OCI-LY3 (cell line): ENCODE results near the gene UBXN10.
"Not testable (repeated sequence)": the region's sequence is repeated elsewhere in the genome, so short reads cannot be mapped to it uniquely, and the experiment has no call there.

Experiments used
- H2AFZ ChIP-seq: fragments of 200-600, 300-600 bp; shearing (Covaris generic); 2 replicates; pipeline ENCODE4 v1.6.0; 2014; ENCODE audit warnings: antibody characterized with exemption, low read depth, low read length
- H3K27ac ChIP-seq: fragments of 200-600, 300-600 bp; sonication (generic); 2 replicates; pipeline ENCODE4 v1.5.1; 2014; ENCODE audit warnings: mild to moderate bottlenecking, low read length, moderate library complexity, mixed read lengths
- H3K27me3 ChIP-seq: fragments of 200-600, 300-600 bp; sonication (generic); 2 replicates; pipeline ENCODE4 v1.6.1; 2014; ENCODE audit warnings: low read depth, low read length, mixed read lengths
- H3K36me3 ChIP-seq: fragments of 200-600, 300-600 bp; sonication (generic); replicated peaks from 2 replicates; pipeline ENCODE3; 2014; ENCODE audit warnings: low read depth, low read length, mixed read lengths
- H3K4me1 ChIP-seq: fragments of 300-600, 200-600 bp; sonication (generic); 2 replicates; pipeline ENCODE4 v1.6.1; 2014; ENCODE audit warnings: low read length, mixed read lengths
- H3K4me2 ChIP-seq: fragments of 200-600, 300-600 bp; sonication (generic); 2 replicates; pipeline ENCODE4 v1.6.1; 2014; ENCODE audit warnings: low read length, mixed read lengths
- H3K4me3 ChIP-seq: fragments of 300-600, 200-600 bp; sonication (generic); 2 replicates; pipeline ENCODE4 v1.5.1; 2014; ENCODE audit warnings: antibody characterized with exemption, mild to moderate bottlenecking, low read length, moderate library complexity
- H3K79me2 ChIP-seq: fragments of 300-600, 200-600 bp; shearing (Covaris generic); 2 replicates; pipeline ENCODE4 v1.6.1; 2014; ENCODE audit warnings: mild to moderate bottlenecking, low read length, mixed read lengths
- H3K9ac ChIP-seq: fragments of 300-600, 200-600 bp; shearing (Covaris generic); 2 replicates; pipeline ENCODE4 v1.6.0; 2014; ENCODE audit warnings: mild to moderate bottlenecking, low read length, moderate library complexity
- H3K9me3 ChIP-seq: fragments of 200-600, 300-600 bp; shearing (Covaris generic); 2 replicates; pipeline ENCODE4 v1.6.1; 2014; ENCODE audit warnings: low read length, mixed read lengths; ENCODE audit not compliant: insufficient read depth
- H4K20me1 ChIP-seq: fragments of 200-600, 300-600 bp; sonication (generic); 2 replicates; pipeline ENCODE4 v1.6.1; 2016; ENCODE audit warnings: low read length, mixed read lengths; ENCODE audit not compliant: insufficient read depth
- CTCF ChIP-seq: fragments of 200-600, 300-600 bp; sonication (generic); IDR thresholded peaks from 2 replicates; pipeline ENCODE4 v1.5.1; 2014; ENCODE audit warnings: antibody characterized with exemption, low read length, low read depth
- EZH2phosphoT487 ChIP-seq: fragments of 200-600 bp; shearing (Covaris generic); IDR thresholded peaks from 2 replicates; pipeline ENCODE4 v1.6.1; 2018; ENCODE audit warnings: antibody characterized with exemption, mixed run types, low read depth

Gene UBXN10

GRCh38 chr1:20227704-20228103 lies 41.8 kb downstream of the UBXN10 start:
- peaks cover 3% of the 10 kb centered on the region; the same call in 1 of the 2 replicates for H3K27me3 ChIP-seq
- no peaks in the 10 kb centered on the region for H3K4me1 ChIP-seq
- no peak overlapping the region for H3K9ac ChIP-seq
- H3K79me2 ChIP-seq: no peaks in the 10 kb centered on the region
- H4K20me1 ChIP-seq: no peaks in the 10 kb centered on the region
- H3K36me3 ChIP-seq: no peaks in the 10 kb centered on the region
- no peak overlapping the region for H2AFZ ChIP-seq
- H3K4me2 ChIP-seq: no peak overlapping the region
- no peak overlapping the region for H3K4me3 ChIP-seq
- H3K27ac ChIP-seq: no peak overlapping the region
- TF ChIP-seq EZH2phosphoT487: no peak
- TF ChIP-seq CTCF: no peak
- no peaks in the 10 kb centered on the region for H3K9me3 ChIP-seq

DNA sequence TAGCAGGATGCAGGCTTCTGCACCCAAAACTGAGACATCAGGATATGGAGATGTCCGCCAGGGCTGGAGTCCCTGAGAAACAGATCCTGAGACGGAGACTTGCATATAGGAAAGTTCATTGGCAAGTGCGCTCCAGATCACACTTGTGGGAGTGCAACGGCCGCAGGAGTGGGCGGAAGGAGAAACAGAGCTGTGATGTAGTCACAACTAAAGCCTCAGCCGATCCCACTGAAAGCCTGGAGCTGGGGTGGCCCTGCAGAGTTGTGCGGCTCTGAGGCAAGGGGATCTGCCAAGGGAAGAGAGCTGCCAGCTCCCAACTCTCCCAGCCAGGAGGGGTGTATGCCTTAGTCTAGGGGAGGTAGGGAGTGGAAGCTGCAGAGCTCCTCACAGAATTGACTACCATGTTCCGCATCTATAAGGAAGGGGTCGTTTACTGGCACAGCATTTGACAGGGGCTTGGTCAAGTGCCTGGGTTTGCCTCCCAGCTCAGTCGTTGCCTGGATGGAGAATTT lies 42.5 kb downstream of the UBXN10 start:
- Histone ChIP-seq H3K4me1 (no peaks in the 10 kb centered on the region), H3K4me3 (no peak overlapping the region), H3K4me2 (no peak overlapping the region), H3K27me3 (peaks cover 3% of the 10 kb centered on the region; the same call in 1 of the 2 replicates), H3K9me3 (no peaks in the 10 kb centered on the region), H3K27ac (no peak overlapping the region), H3K9ac (no peak overlapping the region), H3K36me3 (no peaks in the 10 kb centered on the region), H3K79me2 (no peaks in the 10 kb centered on the region), H4K20me1 (no peaks in the 10 kb centered on the region), H2AFZ (no peak overlapping the region)
- TF ChIP-seq EZH2phosphoT487: no peak
- no peak for TF ChIP-seq CTCF

DNA sequence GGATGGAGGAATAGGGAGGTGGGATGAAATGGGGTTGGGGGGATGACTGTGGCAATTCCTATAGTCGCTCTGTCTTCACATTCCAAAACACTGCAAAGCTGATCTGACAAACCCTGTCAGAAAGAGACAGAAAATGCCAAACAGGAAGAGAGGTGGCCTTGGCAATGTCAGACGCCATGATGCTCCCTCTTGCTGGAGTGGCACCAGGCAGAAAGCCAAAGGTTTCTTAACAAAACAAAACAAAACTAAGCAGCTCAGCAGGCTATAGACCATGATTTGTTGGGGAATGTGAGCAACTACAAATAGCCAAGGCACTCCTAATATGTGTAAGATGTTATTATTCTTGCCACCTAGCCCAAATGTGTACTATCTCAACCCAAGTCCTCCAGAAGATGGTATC lies 43.3 kb downstream of the UBXN10 start:
- Histone ChIP-seq H3K4me1 (no peaks in the 10 kb centered on the region), H3K4me3 (no peak overlapping the region), H3K79me2 (no peaks in the 10 kb centered on the region), H3K9ac (no peak overlapping the region), H3K27ac (no peak overlapping the region), H3K4me2 (no peak overlapping the region), H3K36me3 (no peaks in the 10 kb centered on the region), H2AFZ (no peak overlapping the region), H3K9me3 (no peaks in the 10 kb centered on the region), H4K20me1 (no peaks in the 10 kb centered on the region), H3K27me3 (peaks cover 8% of the 10 kb centered on the region)
- TF ChIP-seq CTCF (no peak), EZH2phosphoT487 (no peak)

- H3K9ac ChIP-seq, H3K4me1 ChIP-seq, H3K4me3 ChIP-seq, H3K36me3 ChIP-seq, H3K9me3 ChIP-seq, H2AFZ ChIP-seq, H3K79me2 ChIP-seq, H3K4me2 ChIP-seq, H3K27ac ChIP-seq, H4K20me1 ChIP-seq: not testable (repeated sequence)
- H3K27me3 ChIP-seq: peaks cover 27% of the 10 kb centered on the region
Measured at GRCh38 chr1:20232564-20232963, 46.7 kb downstream of the UBXN10 start.

DNA sequence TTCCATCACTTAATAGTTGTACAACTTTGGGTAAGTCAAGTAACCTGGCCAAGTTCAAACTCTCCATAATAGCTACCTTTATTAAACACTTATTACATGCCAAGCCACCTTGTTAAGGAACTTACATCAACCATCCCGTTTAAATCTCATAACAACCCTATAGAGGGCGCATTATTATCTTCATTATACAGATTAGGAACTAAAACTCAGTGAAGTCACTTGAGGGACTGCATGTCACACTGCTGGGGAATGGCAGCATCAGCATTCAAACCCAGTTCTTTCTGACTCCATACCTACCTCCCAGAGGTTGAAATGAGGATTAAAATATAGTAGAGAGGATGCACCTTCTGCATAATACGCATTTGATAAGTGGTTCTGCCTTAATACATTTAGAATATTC lies 47.5 kb downstream of the UBXN10 start:
- H3K79me2 ChIP-seq: no peaks in the 10 kb centered on the region
- no peak overlapping the region for H3K9ac ChIP-seq
- no peak overlapping the region for H3K27ac ChIP-seq
- H3K36me3 ChIP-seq: no peaks in the 10 kb centered on the region
- no peaks in the 10 kb centered on the region for H4K20me1 ChIP-seq
- H3K27me3 ChIP-seq: peaks cover 27% of the 10 kb centered on the region
- H3K4me2 ChIP-seq: no peak overlapping the region
- H3K9me3 ChIP-seq: no peaks in the 10 kb centered on the region
- H3K4me3 ChIP-seq: no peak overlapping the region
- TF ChIP-seq EZH2phosphoT487 (no peak), CTCF (peak; percentile 45)
- H3K4me1 ChIP-seq: no peaks in the 10 kb centered on the region
- no peak overlapping the region for H2AFZ ChIP-seq
